HG03175 (cell line): ENCODE measurements around the gene NIPAL4.
A peak's percentile ranks its signal among the peaks of the same experiment; 100 is the strongest.

Source experiments
- ATAC-seq: cut with Tn5 transposase; IDR thresholded peaks from one replicate; pipeline ENCODE4 v1.9.1; 2021; ENCODE audit warnings: mild to moderate bottlenecking, moderate library complexity; ENCODE audit not compliant: unreplicated experiment

The NIPAL4 gene

DNA sequence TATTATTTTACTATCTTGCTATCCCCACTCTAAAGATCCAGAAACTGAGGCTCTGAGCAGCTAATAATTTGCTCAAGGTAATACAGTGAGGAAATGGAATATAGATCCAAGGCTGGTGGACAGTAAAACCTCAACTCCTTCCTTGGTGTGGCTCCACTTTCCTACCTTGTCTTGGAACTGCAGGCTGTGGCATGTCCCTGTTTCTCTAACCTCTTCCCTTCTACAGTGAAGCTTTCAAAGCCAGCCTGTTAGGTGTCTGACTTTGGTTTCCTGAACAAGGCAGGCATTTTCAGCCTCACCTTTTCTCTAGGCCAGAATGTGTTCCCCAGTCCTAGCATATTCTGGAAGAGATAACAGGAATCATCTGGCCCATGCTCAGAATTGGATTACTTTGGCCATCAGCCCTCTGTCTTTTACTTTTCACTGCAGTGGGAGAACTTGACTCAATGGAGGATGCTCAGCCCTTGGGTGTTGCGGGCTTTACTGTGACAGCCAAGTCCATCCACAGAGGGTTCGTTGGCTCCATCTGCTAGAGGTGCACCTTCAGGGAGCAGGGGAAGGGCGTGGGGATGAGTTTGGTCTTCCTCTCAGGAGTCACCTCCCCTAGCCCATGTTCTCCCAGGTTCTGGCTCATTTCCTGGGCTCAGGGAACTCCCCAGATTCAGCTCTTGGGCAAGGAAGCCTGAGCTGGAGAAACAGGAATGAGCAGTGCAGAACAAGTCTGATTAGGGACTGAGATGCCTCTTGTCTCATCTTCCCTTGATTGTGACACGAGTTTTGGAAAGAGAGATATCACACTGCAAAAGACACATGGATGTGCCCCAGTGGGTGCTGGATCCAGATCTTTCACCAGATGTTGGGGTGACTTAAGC is 1.1 kb downstream of the NIPAL4 start:
- ATAC-seq, result no peak

DNA sequence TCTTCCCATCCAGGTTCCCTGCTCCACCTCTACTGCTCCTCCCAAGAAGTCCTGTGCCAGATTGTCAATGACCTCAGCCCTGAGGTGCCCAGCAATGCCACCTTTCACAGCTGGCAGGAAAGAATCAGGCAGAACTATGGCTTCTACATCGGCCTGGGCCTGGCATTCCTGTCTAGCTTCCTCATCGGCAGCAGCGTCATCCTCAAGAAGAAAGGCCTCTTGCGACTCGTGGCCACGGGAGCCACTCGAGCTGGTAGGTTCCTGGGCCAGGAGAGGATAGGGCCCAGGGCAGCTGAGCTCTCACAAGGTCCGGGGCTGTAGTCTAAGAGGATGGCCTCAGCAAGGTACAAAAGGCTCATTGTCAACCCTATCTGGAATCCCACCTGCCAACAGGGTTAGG is 3.1 kb downstream of the NIPAL4 start:
- ATAC-seq, result no peak

DNA sequence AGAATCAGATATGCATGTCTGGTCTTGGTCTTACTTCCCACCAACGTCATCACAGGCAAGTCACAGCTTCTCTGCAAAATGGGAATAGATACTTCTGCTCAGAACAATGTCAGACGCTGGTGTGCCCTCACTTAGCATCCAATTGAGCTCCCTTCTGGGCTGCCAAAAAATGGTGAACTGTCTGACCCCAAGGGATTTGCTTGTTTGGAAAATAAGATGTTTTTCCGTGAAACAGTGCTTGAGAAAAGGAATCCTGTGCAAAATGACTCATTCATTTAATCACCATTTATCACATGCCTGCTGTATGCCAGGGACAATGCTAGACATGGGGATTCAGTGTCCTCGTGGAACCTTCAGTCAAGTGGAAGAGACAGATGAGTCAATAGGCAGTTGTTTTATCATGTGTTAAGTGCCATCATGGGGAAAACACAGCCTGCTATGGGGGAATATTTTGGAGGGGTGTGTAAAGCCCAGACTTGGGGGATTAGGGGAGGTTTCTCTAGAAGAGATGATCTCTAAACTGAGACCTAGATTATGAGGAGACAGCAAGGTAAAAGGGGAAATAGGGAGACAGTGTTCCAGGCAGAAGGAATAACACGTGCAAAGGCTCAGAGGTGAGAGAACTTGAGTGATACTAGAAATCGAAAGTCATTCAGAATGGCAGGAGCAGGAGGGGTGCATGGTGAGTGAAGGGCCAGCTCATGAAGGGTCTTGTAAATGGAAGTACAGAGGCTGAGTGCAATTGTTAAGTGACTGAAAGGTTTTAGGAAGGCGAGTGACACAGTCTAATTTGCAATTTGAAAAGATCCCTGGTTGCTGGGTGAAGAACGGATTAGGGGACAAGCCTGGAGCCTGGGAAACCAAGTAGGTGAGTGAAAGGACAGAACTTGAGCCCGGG is 3.9 kb downstream of the NIPAL4 start:
- ATAC-seq, result no peak

- peak; percentile 77 for ATAC-seq
These were observed 4.6 kb downstream of the NIPAL4 start for GRCh38 chr5:157464519-157465171.

DNA sequence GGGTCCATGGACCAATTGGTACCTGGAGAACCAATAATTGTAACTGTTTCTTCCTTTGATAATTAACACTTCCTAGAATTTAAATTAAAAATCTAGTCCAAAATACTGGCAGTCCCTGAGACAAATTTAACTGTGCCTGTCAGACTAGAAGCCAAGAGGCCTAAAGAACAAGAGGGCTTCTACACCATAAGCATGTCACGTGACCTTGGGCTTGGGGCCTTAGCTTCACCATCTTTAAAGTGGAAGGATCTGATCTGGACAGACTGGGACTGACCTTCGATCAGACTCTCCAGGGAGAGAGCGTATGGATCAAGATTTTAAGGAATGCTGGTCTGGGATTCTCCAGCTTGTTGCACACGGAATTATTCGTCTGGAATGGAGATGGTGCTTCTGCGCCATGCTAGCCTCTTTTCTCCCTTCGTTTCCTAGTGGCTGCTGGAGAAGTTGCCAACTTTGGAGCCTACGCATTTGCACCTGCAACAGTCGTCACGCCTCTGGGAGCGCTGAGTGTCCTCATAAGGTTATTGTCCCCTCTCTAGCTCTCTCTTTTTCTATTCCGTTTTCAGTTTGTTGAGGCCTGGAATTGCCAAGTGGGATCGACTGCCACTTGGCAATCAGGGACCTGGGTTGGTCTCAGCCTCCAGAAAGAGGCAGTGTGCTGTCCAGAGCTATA is 8.4 kb downstream of the NIPAL4 start:
- no peak for ATAC-seq

- ATAC-seq, result no peak
These were observed 9.1 kb downstream of the NIPAL4 start for GRCh38 chr5:157469073-157469472.

- ATAC-seq, result no peak
These were observed 9.7 kb downstream of the NIPAL4 start for GRCh38 chr5:157469687-157470086.

GRCh38 chr5:157470631-157471030 is 10.6 kb downstream of the NIPAL4 start:
- no peak for ATAC-seq

DNA sequence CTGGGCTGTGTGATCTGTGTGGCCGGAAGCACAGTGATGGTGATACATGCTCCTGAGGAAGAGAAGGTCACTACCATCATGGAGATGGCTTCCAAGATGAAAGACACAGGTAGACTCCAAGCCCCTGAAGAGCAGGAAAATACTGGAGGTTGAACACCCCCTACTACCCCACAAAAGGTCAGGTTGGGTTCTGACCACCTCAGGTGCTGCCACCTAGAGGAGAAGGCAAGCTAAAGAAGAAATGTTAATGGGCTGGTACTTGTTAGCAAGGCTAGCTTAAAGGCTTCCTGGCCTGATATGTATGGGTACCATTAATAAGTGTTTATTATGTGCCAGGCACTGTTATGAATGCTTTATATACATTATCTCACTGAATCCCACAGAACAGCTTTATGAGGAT is 11.7 kb downstream of the NIPAL4 start:
- no peak for ATAC-seq

- no peak for ATAC-seq
These were observed 13.6 kb downstream of the NIPAL4 start for GRCh38 chr5:157473383-157474320.

GRCh38 chr5:157475432-157475831 is 15.4 kb downstream of the NIPAL4 start:
- no peak for ATAC-seq

DNA sequence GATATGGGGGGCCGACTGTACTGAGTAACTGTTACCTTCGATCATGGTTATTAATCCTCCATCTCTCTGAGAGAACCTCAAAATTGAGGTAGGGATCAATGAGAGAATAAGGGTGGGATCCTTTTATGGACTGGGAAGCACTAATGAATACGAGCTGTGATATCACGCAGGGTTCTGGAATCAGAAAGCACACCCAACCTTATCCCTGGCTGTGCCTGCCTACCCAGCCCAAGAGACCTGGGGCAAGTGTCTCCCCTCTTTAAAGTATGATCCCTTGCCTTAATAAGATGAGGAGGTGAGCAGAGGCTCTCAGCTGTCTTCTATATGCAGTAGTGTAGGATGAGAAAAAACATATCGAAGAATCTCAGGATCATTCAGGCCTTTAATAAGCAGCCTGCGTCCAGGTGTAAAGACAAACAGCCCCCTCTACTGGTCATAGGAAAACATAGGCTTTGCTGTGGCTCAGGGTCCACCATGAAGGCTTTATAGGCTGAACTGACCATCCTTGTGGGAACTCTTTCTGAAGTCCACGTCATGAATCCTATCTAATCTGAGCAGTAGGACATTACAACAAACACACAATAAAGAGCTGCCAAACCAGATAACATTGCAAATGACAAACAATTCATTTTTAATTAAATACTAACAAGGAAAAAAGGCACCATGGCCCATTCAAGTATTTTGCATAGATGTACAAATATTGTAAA is 16.8 kb downstream of the NIPAL4 start:
- peak; percentile 49 for ATAC-seq

GRCh38 chr5:157477814-157478494 is 17.9 kb downstream of the NIPAL4 start:
- ATAC-seq, result no peak

DNA sequence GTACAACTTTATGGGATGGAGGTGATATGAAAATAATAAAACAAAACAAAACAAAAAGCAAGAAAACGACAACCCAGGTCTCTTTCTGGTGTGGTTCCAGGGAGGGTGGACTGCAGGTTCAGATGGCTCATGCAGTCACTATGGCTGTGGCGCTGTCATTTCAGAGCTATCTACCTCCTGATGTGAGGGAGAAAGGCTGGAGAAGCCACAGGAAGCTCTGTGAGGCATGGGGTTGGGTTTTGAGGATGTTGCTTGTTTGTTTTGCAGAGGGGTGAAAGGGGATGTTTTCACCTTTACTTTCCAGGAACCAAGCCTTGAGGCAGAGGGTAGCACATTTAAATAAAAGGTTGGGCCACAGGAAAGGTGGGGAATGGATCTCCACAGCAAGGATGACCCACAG is 18.7 kb downstream of the NIPAL4 start:
- no peak for ATAC-seq

DNA sequence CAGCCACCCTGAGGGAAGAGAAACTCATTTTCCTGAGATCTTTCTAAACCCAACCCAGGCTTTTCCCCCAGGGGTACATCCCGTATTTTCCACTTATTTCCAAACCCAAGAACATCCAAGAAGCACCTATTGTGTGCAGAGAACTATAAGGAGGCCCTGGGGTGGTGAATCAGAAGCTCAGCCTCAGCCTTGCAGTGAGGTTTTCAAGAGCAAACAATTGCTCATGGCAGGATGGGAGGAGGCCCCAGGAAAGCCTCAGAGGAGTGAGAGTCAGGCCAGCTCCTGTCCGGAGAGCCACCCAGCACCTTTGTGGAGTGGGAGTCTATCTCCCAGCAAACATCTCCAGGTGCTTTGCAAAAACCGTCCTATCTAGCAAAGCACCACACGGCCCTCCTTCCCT is 19.2 kb downstream of the NIPAL4 start:
- ATAC-seq, result no peak

- no peak for ATAC-seq
These were observed 19.8 kb downstream of the NIPAL4 start for GRCh38 chr5:157479612-157480510.

- no peak for ATAC-seq
These were observed 21.3 kb downstream of the NIPAL4 start for GRCh38 chr5:157481265-157481664.

DNA sequence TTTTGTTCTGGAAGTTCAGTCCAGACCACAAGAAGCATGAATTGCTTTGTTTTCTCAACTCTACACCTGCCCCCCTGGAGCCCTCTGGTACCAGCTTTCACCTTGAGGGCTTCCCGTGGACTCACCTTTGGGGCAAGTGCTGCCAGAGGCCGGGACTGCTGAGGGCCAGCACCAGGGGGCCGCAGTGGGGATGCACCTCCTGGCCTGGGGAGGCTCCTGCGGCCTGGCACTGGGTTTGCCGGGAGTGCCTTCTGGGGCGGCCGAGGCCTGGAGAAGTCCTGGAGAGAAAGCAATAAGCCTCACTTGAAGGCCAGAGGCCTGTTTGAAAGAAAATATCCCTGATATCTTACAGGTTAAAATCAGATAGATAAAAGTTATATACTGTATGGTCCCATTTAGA is 21.7 kb downstream of the NIPAL4 start:
- ATAC-seq, result no peak
